GM21423 (cell line): Measurements from ENCODE around the gene VGLL4.

Source experiments
- ATAC-seq: cut with Tn5 transposase; IDR thresholded peaks from one replicate; pipeline ENCODE4 v1.9.1; 2021; ENCODE audit warnings: mild to moderate bottlenecking, moderate library complexity; ENCODE audit not compliant: unreplicated experiment

The VGLL4 gene

GRCh38 chr3:11629716-11630115 is 14.0 kb downstream of the VGLL4 start:
- no peak for ATAC-seq

DNA sequence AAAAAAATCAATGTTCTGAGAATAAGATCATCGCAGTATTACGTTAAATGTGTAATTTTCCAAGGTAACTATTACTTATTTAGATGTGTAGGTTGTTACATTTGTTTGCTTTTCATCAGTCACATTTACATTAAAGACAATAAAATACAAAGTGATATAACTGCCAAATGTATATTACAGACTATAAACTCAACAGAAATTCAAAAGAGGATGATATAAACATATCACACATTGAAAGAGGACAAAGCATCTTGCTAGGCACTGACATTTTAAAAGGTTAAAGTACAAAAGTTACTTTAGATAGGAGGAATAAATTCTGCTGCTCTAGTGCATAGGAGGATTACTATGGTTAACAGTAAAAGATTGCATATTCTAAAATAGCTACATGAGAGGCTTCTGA is 16.1 kb downstream of the VGLL4 start:
- ATAC-seq = no peak

DNA sequence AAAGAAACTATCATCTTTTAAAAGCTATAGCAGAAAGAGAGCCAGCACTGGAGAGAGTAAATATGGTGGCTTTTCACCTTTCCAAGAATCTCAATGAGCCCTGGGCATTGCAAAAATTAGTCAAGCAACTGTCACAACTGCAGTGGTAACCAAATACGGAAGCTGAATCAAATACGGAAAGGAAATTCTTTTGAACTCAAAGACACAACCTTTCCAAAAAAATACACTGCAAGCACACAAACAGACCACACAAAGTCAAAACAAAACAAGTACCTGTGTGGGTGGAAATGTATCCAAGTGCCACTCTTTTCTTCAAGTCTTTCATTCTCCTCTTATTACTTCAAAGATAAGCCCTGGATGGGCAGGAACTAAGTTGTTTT is 17.6 kb downstream of the VGLL4 start:
- no peak for ATAC-seq

GRCh38 chr3:11625376-11626083 is 18.2 kb downstream of the VGLL4 start:
- ATAC-seq = no peak

DNA sequence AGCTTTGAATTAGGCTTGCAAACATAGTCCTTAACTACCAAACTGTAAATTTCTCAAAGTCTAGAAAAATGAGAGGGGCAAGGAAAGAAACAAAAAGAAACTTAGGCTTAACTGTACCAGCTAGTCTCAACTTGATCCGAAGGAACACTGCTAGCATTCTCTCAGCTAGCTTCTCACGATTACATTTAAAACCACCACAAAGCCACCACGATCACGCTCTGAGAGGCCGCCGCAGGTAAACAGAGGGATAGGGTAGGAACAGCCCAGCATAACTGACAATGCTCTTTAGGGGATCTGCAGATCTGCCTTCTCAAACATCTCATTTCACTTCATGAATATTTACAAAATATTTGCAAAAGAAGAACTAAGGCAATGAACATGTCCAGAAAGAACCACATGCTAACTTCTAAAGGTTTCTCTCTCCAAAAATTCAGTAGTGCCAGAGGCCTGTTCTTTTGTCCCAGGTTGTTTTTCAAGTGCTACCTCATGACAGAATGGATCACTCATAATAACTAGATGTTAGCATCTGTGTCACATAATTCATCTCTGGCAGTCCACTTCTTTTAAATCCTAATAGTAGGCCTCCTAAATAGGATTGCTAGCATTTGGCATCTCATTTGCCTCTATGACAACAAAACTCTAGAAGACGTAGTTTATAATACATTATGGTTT is 18.9 kb downstream of the VGLL4 start:
- ATAC-seq = no peak

- ATAC-seq = no peak
These were observed 19.6 kb downstream of the VGLL4 start for GRCh38 chr3:11624161-11624560.

DNA sequence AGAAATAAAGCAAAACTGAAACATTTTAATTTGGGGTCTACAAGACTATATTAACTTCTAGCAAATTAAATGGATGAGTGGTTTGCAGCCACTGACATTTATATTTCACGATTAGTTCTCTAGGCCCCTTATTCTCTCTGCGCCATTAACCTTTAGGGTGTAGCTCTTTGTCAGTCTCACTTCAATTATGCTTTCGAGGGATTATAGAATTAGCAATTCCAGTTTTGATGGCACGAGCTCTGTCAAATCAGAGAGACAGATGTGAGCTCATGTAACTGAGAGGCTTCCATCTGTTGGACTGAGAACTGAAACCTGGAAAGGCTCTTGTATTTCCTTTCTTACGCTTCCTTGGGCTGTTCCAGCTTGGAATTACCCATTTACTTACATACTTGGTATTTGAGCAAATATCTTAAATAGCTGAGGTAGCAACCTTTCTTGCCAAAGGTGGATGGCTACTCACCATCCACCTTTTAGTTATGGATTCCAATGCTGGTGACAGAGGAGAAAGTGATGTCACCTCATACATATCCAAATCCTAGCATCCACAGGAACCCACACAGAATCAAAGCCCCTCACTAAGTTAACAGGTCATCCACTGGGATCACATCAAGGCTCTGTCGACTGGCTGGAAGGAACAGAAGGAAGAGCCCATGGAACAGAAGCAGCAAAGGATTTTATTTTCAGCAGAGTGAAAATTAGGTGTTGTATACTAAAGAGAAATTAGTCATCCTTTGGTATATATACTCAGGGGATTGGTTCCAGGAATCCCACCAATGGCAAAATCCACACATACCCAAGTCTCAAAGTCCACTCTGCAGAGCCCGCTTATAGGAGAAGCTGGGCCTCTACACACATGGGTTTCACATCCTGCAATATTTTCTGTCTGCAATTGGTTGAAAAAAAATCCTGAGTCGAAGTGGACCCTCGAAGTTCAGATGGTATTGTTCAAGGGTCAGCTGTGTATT is 20.8 kb downstream of the VGLL4 start:
- no peak for ATAC-seq

DNA sequence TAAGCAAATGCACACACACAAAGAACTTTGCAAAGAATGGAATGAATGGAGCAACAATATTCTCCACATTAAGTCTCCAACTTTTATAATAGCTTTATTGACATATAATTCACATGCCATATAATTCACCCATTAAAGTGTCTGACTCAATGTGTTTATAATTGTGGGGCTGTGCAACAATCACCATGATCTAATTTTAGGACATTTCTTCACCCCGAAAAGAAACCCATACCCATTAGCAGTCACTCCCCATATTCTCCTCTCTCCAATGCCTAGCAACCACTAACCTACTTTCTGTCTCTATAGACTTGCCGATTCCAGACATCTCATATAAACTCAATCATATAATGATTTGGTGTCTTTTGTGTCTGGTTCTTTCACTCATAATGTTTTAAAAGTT is 22.6 kb downstream of the VGLL4 start:
- ATAC-seq = no peak

DNA sequence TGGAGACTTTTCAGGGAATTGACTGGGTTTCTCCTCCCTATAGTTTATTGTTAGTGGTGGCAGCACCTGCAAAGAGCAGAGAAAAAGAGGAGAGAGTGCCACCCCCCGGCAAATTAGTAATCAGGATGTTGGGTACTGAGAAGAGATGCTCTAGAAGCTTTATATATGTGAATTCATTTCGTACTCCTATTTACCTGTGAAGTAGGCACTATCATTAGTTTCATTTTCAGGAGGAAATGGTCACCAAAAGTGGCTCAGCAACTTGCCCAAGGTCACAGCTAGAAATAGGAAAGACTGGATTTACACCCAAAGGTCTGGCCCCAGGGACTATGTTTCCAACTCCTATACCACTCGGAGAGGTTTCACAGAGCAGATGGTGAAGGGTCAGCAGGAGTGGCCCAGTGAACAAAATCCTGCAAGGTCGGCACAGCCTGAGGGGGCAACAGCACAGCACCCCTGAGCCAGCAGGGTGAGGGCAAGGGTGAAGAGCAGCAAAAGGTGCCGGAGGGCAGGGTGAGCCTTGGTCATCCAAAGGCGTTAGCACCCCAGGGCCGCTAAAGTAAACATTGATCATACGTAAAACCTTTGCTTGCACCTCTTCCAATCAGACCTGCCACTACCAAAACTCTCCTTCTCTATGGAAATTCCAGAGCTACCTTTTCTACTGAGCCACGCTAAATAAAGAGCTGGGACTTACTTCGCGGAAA is 23.6 kb downstream of the VGLL4 start:
- no peak for ATAC-seq

- ATAC-seq = no peak
These were observed 24.3 kb downstream of the VGLL4 start for GRCh38 chr3:11619461-11619860.

- no peak for ATAC-seq
These were observed 24.8 kb downstream of the VGLL4 start for GRCh38 chr3:11618904-11619303.

GRCh38 chr3:11616551-11616950 is 27.2 kb downstream of the VGLL4 start:
- ATAC-seq = no peak

- ATAC-seq = no peak
These were observed 29.7 kb downstream of the VGLL4 start for GRCh38 chr3:11613851-11614487.

DNA sequence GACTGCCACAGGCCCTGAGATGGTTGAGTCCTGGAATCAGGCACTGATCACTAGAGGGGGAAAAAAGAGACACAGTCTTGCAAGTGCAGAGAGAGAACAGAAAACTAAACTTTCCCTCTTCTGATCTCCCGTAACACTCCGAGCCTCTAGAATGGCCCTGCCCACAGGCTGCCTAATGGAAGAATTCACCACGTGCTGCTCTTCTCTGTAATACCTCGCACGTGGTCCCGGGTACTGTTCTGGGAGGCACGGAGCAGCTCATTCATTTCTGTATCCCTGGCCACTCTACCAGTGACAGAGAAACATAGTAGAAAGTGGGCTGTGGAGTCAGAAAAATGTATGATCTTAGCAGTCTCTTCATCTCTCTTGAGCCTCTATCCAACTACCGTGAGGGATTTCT is 30.4 kb downstream of the VGLL4 start:
- ATAC-seq = no peak

- ATAC-seq = no peak
These were observed 31.1 kb downstream of the VGLL4 start for GRCh38 chr3:11612515-11613188.

DNA sequence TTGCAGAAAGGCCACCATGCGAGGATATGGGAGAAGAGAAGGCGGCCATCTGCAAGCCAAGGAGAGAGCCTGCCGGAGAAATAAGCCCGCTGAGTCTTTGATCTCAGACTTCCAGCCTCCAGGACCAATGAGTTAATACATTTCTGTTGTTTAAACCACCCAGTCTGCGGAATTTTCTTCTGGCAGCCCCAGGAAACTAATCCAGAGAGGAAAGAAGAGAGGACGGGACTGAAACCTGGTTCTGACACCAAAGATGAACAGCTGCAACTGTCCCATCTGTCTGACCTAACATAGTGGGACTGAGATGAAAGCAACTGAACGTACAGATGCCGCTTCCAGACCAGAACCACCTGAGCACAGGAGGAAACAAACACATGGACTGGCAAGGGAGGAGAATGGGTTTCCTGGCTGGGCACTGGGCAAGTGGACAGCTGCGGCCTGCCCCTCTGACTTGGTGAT is 32.3 kb downstream of the VGLL4 start:
- ATAC-seq = no peak

DNA sequence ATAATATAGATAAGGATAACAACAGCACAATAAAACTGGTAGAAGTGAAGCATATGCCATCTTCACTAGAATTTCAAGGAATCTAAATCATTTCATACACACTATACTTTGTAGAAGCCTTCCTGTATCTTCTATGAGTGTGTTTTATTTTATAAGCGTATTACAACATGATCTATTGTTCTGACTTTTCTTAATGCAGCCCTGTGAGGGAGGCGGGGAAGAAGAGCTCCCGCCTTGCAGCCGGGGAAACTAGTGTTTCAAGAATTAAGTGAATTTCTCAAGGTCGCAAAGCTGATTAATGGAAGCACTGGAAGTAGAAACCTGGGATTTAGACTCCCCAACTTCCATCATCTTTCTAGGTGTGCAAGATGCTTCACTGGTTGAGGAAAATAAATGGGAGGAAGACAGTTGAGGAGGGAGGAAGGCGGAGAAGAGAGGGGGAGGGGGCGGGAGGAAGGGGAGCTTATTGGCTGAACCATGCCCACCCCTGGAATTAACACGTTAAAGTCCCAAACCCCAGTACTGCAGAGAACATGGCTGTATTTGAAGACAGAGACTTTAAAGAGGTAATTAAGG is 32.9 kb downstream of the VGLL4 start:
- ATAC-seq = no peak

GRCh38 chr3:11610044-11610671 is 33.6 kb downstream of the VGLL4 start:
- no peak for ATAC-seq

- ATAC-seq = no peak
These were observed 34.2 kb downstream of the VGLL4 start for GRCh38 chr3:11609481-11609880.
